ENCODE results near the gene FRA10AC1. TPM values are rescaled to one million over a fixed set of nuclear protein-coding genes. Genes with fewer than 3 reads are reported as not detected.

The FRA10AC1 gene
- total and polyA plus RNA-seq, 7 donors, result 6.4 to 15.0 (median 13.2) TPM

DNA sequence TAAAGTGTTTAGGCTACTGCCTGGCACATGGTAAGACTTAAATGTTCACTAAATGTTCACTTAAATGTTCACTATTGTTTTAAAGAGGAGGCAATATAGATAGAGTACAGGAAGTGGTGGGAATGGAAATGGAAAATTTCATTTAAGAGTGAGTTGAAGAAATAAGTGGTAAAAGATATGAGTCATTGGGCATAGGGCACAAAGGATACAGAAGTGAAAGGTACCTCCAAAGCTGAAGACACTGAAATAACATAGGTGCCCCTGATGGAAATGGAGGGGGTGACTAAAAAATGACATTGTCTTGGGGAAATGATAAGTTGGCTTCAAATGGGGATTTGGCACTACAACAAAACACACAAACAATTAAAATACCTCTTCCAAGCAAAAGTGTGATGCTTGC is 5.2 kb upstream of the FRA10AC1 start:
- ATAC-seq, result no peak
- H3K4me3 ChIP-seq, result no peak overlapping the region
- no peaks in the 10 kb centered on the region for H3K27me3 ChIP-seq (ENCODE audit: insufficient read depth in 3 of 3, low read length in 2 of 3)
- no peaks in the 10 kb centered on the region for H3K36me3 ChIP-seq (ENCODE audit: insufficient read depth in 1 of 2, low read depth in 1 of 2)
- no peak overlapping the region for H3K27ac ChIP-seq
- TF ChIP-seq, protein P1, sequence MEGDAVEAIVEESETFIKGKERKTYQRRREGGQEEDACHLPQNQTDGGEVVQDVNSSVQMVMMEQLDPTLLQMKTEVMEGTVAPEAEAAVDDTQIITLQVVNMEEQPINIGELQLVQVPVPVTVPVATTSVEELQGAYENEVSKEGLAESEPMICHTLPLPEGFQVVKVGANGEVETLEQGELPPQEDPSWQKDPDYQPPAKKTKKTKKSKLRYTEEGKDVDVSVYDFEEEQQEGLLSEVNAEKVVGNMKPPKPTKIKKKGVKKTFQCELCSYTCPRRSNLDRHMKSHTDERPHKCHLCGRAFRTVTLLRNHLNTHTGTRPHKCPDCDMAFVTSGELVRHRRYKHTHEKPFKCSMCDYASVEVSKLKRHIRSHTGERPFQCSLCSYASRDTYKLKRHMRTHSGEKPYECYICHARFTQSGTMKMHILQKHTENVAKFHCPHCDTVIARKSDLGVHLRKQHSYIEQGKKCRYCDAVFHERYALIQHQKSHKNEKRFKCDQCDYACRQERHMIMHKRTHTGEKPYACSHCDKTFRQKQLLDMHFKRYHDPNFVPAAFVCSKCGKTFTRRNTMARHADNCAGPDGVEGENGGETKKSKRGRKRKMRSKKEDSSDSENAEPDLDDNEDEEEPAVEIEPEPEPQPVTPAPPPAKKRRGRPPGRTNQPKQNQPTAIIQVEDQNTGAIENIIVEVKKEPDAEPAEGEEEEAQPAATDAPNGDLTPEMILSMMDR (IDR thresholded peaks at IDR 0.05), result no peak
- no peak for DNase-seq
- H3K4me1 ChIP-seq, result peaks cover 5% of the 10 kb centered on the region
- no peaks in the 10 kb centered on the region for H3K9me3 ChIP-seq
- intact Hi-C loops (cut with DNase I), result no loop called here

DNA sequence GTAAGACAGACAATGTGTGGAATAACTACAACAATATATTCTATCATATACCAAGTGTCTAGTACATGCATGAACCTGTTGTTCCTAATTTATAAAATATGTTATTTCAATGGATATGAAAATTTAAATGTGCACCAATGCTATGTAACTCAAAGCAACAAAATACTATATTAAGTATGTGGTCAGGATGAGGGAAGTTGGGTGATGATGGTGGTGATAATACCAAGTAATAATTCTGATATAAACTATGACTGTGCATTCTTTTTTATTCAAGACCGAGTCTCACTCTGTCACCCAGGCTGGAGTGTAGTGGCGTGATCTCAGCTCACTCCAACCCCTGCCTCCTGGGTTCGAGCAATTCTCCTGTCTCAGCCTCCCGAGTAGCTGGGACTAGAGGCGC is 2.1 kb upstream of the FRA10AC1 start:
- DNase-seq (no peak), ATAC-seq (no peak)
- TF ChIP-seq, protein P1 (IDR thresholded peaks at IDR 0.05), result no peak
- peaks cover 24% of the 10 kb centered on the region for H3K4me1 ChIP-seq
- no peak overlapping the region for H3K4me3 ChIP-seq
- no peak overlapping the region for H3K27ac ChIP-seq
- H3K27me3 ChIP-seq (ENCODE audit: insufficient read depth in 3 of 3, low read length in 2 of 3), result no peaks in the 10 kb centered on the region
- H3K36me3 ChIP-seq (ENCODE audit: insufficient read depth in 1 of 2, low read depth in 1 of 2), result peaks cover 0 to 9% of the 10 kb centered on the region in 2 donors
- intact Hi-C loops (cut with DNase I), result loop anchor here (5.0 kb wide), 3 partner anchors 48 to 113 kb away; no protein-coding TSS in a partner anchor
- H3K9me3 ChIP-seq, result no peaks in the 10 kb centered on the region
- WGBS, 3 donors, result 95 to 98% (median 95%) methylated on average over 5 of the region's 5 CpGs

DNA sequence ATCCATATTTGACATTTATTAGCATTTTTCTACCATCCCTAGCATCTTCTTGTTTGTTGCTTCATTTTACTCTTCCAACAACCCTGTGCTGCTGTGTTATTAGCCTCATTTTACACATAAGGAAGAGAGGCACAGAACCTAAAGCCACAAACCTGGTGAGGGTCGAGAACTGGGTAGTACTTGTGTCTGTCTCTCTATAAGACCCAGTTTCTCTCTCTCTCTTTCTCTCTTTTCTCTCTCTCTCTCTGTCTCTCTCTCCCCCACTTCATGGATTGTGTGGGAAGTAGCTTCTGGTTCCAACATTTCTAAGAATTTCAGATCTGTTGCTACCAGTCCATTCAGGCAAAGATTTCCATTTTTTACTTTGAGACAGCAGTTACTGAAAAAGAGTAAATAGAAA is 1.4 kb upstream of the FRA10AC1 start:
- no peak overlapping the region for H3K27ac ChIP-seq
- intact Hi-C loops (cut with DNase I), result loop anchor here (5.0 kb wide), 3 partner anchors 48 to 113 kb away; no protein-coding TSS in a partner anchor
- WGBS, 3 donors, result 73 to 78% (median 75%) methylated on average over 1 of the region's 1 CpG
- H3K4me3 ChIP-seq, result peak overlapping the region; percentile 71
- no peaks in the 10 kb centered on the region for H3K27me3 ChIP-seq (ENCODE audit: insufficient read depth in 3 of 3, low read length in 2 of 3)
- TF ChIP-seq, protein P1 (IDR thresholded peaks at IDR 0.05), result no peak
- H3K36me3 ChIP-seq (ENCODE audit: insufficient read depth in 1 of 2, low read depth in 1 of 2), result peaks cover 1 to 16% of the 10 kb centered on the region in 2 donors
- peaks cover 24% of the 10 kb centered on the region for H3K4me1 ChIP-seq
- no peak for ATAC-seq
- no peak for DNase-seq
- H3K9me3 ChIP-seq, result no peaks in the 10 kb centered on the region

DNA sequence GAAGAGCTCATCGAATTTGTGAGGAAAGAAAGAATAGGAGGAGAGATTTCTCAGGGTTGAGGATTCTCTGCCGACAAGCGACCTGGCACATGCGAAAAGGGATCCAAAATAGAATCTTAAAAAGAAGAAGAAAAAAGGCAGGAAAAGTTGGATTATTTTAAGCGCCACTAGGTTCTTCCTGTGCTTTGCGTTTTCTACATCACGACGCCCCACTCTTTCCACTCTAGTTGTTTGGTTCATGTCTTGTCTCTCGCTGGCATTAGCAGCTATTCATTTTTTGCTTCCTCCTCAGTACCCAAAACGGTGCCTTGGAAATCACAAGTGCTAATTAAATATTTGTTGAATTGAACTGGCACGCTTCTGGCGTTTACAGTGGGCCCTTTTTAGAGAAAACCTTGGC is 674 bp upstream of the FRA10AC1 start:
- Histone ChIP-seq H3K4me3 (peak overlapping the region; percentile 71), H3K9me3 (no peaks in the 10 kb centered on the region), H3K27ac (peak overlapping the region; percentile 85), H3K27me3 (ENCODE audit: insufficient read depth in 3 of 3, low read length in 2 of 3) (no peaks in the 10 kb centered on the region), H3K36me3 (ENCODE audit: insufficient read depth in 1 of 2, low read depth in 1 of 2) (peaks cover 3 to 23% of the 10 kb centered on the region in 2 donors), H3K4me1 (peaks cover 24% of the 10 kb centered on the region)
- peak in 1 of 4 donors; percentile 19 for ATAC-seq
- WGBS, 3 donors, result 0 to 5% (median 2%) methylated on average over 12 of the region's 12 CpGs
- TF ChIP-seq, protein P1 (IDR thresholded peaks at IDR 0.05), result no peak
- intact Hi-C loops (cut with DNase I), result loop anchor here (5.0 kb wide), 3 partner anchors 49 to 114 kb away; no protein-coding TSS in a partner anchor
- DNase-seq, result no peak

DNA sequence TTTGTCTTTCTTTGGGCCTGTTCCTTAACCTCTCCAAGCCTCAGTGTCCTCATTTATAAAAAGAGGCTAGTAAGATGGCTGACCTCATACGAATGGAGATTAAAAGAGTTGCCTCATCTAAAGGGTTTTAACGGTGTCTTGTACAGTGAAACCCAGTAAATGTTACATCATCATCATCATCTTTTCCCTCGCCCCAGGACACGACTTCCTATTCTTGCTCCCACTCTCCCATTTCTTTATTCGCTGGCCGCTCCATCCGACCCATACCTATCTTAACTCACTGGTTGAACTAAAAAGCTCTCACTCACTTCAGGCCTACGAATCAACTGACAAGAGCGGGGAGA is 554 bp downstream of the FRA10AC1 start:
- WGBS, 3 donors, result 0 to 1% (median 0%) methylated on average over 9 of the region's 9 CpGs
- H3K4me1 ChIP-seq, result peaks cover 24% of the 10 kb centered on the region
- DNase-seq, result no peak
- TF ChIP-seq, protein P1 (IDR thresholded peaks at IDR 0.05), result no peak
- H3K27me3 ChIP-seq (ENCODE audit: insufficient read depth in 3 of 3, low read length in 2 of 3), result no peaks in the 10 kb centered on the region
- peak overlapping the region; percentile 85 for H3K27ac ChIP-seq
- peak; percentile 9 to 45 (median 18) for ATAC-seq
- peak overlapping the region; percentile 71 for H3K4me3 ChIP-seq
- H3K36me3 ChIP-seq (ENCODE audit: insufficient read depth in 1 of 2, low read depth in 1 of 2), result peaks cover 3 to 36% of the 10 kb centered on the region in 2 donors
- intact Hi-C loops (cut with DNase I), result loop anchor here (5.0 kb wide), 3 partner anchors 50 to 115 kb away; no protein-coding TSS in a partner anchor
- no peaks in the 10 kb centered on the region for H3K9me3 ChIP-seq

All from psoas muscle (tissue), 8 donors.